CD4-positive, alpha-beta T cell treated with Interleukin-4 for 1 hour (primary cell): Measurements from ENCODE around the gene DNAJB13.

Experiments used
- DNase-seq, 2 donors: peaks; one replicate each; pipeline ENCODE4 v3.0.0-alpha.2; 2020 to 2022

The DNAJB13 gene

DNA sequence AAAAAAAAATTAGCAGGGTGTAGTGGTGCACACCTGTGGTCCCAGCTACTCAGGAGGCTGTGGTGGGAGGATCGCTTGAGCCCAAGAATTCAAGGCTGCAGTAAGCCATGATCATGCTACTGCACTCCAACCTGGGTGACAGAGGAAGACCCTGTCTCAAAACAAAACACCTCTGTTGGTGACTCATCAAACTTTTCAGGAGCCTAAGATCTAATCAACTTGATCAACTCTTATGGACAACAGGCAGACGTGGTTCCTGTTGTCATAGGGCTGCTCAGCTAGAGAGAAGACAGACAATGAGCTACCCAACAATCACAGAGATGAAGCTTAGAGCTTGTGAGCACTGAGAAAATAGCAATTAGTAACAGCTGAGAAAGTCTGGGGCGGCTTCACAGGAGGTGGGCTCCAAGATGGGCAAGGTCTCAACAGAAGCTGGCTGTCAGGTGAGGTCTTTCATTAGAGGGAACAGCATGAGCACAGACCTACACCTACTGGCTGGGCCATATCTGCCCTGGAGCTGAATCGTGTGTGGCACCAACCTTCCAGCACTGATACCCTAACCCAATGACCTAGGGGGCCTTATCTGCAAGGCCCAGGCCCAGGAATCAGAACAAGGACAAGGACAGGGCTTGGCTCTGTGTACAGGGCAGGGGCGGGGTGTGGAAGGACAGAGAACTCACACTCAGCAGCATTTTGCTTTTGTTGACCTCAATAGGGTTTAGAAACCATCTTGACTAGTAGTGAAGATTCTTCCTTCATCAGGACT lies 65.3 kb downstream of the DNAJB13 start:
- no peak for DNase-seq

DNA sequence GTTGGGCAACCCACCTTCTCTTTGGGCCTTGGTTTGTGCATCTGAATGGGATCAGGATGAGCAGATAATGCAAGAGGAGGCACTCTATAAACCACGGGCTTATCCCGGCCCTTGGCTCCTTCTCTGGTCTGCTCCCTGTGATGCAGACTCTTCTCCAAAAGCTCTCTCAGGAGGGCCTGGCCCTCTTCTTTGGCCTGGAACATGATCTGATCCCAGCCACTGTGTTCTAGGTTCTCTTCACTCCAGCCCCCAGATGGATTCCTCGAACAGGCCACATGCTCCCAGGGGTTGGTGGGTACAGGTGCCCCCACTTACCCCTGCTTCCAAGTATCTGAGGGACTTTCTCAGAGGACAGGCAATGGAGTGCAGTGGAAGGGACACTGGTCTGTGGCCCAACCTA lies 66.8 kb downstream of the DNAJB13 start:
- DNase-seq: no peak

DNA sequence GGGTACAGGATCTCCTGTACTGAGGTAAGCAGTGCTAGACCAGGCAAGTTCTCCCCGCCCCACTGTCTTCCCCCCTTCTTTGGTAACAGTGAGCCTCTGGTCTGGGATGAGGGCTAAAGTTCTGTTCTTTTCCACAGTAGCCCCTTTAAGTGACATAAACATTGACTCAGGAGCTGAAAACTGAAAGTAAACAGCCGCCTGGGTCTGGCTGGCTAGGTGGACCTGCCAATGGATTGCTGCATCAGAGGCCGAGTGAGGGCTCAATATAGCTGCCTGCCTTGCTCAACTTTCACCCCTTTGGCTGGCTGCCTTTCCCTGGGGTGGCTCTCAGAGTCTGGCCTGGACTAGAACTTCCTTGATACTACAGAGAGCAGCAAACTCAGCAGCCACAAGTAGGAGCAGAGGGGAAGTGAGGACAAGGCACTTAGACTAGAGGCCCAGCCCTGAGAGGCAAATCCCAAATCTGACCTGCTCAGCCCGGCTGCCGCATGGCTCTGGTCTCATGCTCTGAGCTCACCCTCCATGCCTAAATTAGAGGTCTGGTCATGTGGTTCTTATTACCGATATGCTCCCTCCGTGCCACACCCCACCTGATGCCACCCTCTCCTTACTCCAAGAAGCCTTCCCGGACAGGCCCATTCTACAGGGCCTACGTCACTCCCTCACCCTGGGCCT lies 67.6 kb downstream of the DNAJB13 start:
- DNase-seq: peak in 1 of 2 donors; percentile 67

DNA sequence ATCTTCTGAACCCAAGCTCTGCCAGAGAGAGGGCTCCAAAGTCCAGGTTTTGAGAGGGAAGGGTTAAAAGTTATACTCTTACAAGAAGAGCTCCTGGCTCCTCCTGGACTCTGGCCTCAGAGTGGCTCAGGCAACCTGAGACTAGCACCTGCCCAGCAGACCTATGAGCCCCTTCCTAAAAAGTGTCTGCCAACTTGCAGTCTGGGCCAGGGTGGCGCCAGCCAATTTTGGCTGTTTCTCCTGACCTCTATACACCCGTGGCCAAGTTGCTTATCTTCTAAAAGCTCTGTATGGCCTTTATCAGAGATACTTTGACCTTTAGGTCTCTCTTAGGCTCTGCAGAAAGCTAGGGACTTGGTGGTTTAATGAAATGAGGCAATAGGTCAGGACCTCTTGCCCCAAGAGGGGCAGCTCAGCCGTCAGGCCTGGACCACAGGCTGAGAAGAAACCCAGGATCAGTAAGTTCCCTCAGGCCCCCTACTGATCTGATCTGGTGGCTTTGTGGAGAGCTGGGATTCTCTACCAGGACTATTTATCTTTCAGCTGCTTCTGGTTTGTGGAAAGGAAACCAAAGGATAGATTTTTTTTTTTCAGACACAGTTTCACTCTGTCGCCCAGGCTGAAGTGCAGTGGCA lies 68.4 kb downstream of the DNAJB13 start:
- DNase-seq: no peak

DNA sequence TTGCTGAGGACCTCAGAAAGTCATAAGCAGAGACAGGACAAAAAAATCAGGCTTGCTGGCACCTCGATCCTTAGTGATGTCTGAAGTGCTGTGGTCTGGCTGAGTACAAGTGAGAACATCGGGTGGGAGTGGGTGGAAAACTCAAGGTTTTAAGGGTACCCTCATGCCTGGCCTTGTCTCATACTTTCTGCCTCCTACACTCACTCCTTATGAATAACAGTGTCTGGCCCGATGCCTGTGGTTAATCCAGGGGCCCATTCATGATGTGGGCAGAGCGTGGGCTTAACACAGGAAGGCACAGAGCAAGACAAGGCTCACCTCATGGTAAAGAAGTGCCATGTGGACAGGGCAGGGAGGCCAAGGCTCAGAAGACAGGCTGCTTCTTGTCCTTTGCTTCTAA lies 69.0 kb downstream of the DNAJB13 start:
- no peak for DNase-seq
